Neural cell (in vitro differentiated cells): Measurements from ENCODE around the gene SEBOX. TPM values are rescaled to one million over a fixed set of nuclear protein-coding genes. Genes with fewer than 3 reads are reported as not detected.

Source experiments
- H2AFZ ChIP-seq: fragments of 200-600, 300-800 bp; sonication (generic), shearing (Covaris generic); 2 replicates; pipeline ENCODE4 v1.6.0; 2014; ENCODE audit warnings: low read depth, mild to moderate bottlenecking, antibody characterized with exemption, low read length, moderate library complexity
- H3F3A ChIP-seq: fragments of 200-600 bp; shearing (Covaris generic); 2 replicates; pipeline ENCODE4 v1.6.1; 2016; ENCODE audit warnings: mild to moderate bottlenecking, moderate library complexity, mixed read lengths, antibody characterized with exemption, low read length; ENCODE audit not compliant: insufficient read depth, poor library complexity, severe bottlenecking
- H3K27ac ChIP-seq: fragments of 200-600, 300-800 bp; sonication (generic), shearing (Covaris generic); 2 replicates; pipeline ENCODE4 v1.5.1; 2014; ENCODE audit warnings: mild to moderate bottlenecking, low read length, moderate library complexity
- H3K27me3 ChIP-seq: fragments of 300-800, 200-600 bp; sonication (generic), shearing (Covaris generic); 2 replicates; pipeline ENCODE4 v1.6.0; 2014; ENCODE audit warnings: mild to moderate bottlenecking, low read depth, low read length, moderate library complexity; ENCODE audit not compliant: insufficient read depth
- H3K36me3 ChIP-seq: fragments of 300-800, 200-600 bp; sonication (generic), shearing (Covaris generic); 2 replicates; pipeline ENCODE4 v1.5.1; 2014; ENCODE audit warnings: mild to moderate bottlenecking, antibody characterized with exemption, low read length, moderate library complexity; ENCODE audit not compliant: insufficient read depth
- H3K4me2 ChIP-seq: fragments of 300-800, 200-600 bp; sonication (generic), shearing (Covaris generic); 2 replicates; pipeline ENCODE4 v1.6.0; 2014; ENCODE audit warnings: mild to moderate bottlenecking, low read length
- H3K4me3 ChIP-seq: fragments of 300-800, 200-600 bp; sonication (generic), shearing (Covaris generic); 2 replicates; pipeline ENCODE4 v1.5.1; 2014; ENCODE audit warnings: mild to moderate bottlenecking, low read length, moderate library complexity
- H3K79me2 ChIP-seq: fragments of 200-600 bp; shearing (Covaris generic); replicated peaks from 2 replicates; pipeline ENCODE4 v1.6.0; 2014; ENCODE audit warnings: mild to moderate bottlenecking, low read length, moderate library complexity; ENCODE audit not compliant: insufficient read depth
- H3K9ac ChIP-seq: fragments of 300-800, 200-600 bp; sonication (generic), shearing (Covaris generic); 2 replicates; pipeline ENCODE4 v1.6.1; 2016; ENCODE audit warnings: mild to moderate bottlenecking, low read length, mixed read lengths
- H3K9me2 ChIP-seq: fragments of 200-600 bp; shearing (Covaris generic); 2 replicates; pipeline ENCODE4 v1.6.1; 2016; ENCODE audit warnings: mild to moderate bottlenecking, low read length, mixed read lengths; ENCODE audit not compliant: insufficient read depth
- H3K9me3 ChIP-seq: fragments of 200-600, 300-800 bp; sonication (generic), shearing (Covaris generic); 2 replicates; pipeline ENCODE4 v1.6.1; 2016; ENCODE audit warnings: mild to moderate bottlenecking, mixed run types, low read length, moderate library complexity, mixed read lengths
- H4K20me1 ChIP-seq: fragments of 200-600 bp; shearing (Covaris generic); 2 replicates; pipeline ENCODE4 v1.6.1; 2016; ENCODE audit warnings: mild to moderate bottlenecking, mixed run types; ENCODE audit not compliant: insufficient read depth
- CTCF ChIP-seq: fragments of 450-650 bp; IDR thresholded peaks from 2 replicates; pipeline ENCODE4 v1.5.1; 2014; ENCODE audit warnings: antibody characterized with exemption, mild to moderate bottlenecking, moderate library complexity; ENCODE audit not compliant: poor library complexity, severe bottlenecking
- EP300 ChIP-seq: fragments of 450-650 bp; conservative IDR thresholded peaks from 2 replicates; pipeline ENCODE4 v1.6.1; 2014; ENCODE audit warnings: antibody characterized with exemption, mild to moderate bottlenecking, moderate library complexity; ENCODE audit not compliant: poor library complexity, severe bottlenecking
- EZH2 ChIP-seq: fragments of 200-600, 300-800 bp; shearing (Covaris generic), sonication (generic); IDR thresholded peaks from 2 replicates; pipeline ENCODE4 v1.6.1; 2014; ENCODE audit warnings: antibody characterized with exemption, low read length, borderline replicate concordance, mild to moderate bottlenecking; ENCODE audit not compliant: insufficient read depth, poor library complexity, severe bottlenecking
- MXI1 ChIP-seq: fragments of 450-650 bp; conservative IDR thresholded peaks from 2 replicates; pipeline ENCODE4 v1.6.1; 2014; ENCODE audit warnings: antibody characterized with exemption, mild to moderate bottlenecking; ENCODE audit not compliant: poor library complexity, severe bottlenecking
- POLR2AphosphoS5 ChIP-seq: IDR thresholded peaks from 2 replicates; pipeline ENCODE4 v1.6.1; 2012
- RAD21 ChIP-seq: fragments of 450-650 bp; conservative IDR thresholded peaks from 2 replicates; pipeline ENCODE4 v1.6.1; 2014; ENCODE audit warnings: antibody characterized with exemption, mild to moderate bottlenecking, moderate library complexity
- REST ChIP-seq: IDR thresholded peaks from 2 replicates; pipeline ENCODE4 v1.6.1; 2012; ENCODE audit warnings: borderline replicate concordance
- SMC3 ChIP-seq: fragments of 450-650 bp; conservative IDR thresholded peaks from 2 replicates; pipeline ENCODE4 v1.6.1; 2014; ENCODE audit warnings: antibody characterized with exemption, mild to moderate bottlenecking, moderate library complexity; ENCODE audit not compliant: poor library complexity
- TAF1 ChIP-seq: IDR thresholded peaks from 2 replicates; pipeline ENCODE4 v1.6.1; 2012; ENCODE audit warnings: low read depth
- polyA plus RNA-seq: library from polyadenylated mRNA; depleted of rRNA; stranded (reverse); fragments of >200 nt; gene quantifications from 2 replicates; pipeline ENCODE4 v1.2.3, GENCODE V29; 2014

SEBOX gene
- polyA plus RNA-seq, 1 donor from 2014 or later: not detected

GRCh38 chr17:28392491-28392890 lies 27.5 kb upstream of the SEBOX start (continued):
- TF ChIP-seq MXI1: no peak
- TF ChIP-seq POLR2AphosphoS5: no peak
- TF ChIP-seq SMC3: no peak
- TF ChIP-seq EZH2: no peak

GRCh38 chr17:28391401-28391800 lies 26.4 kb upstream of the SEBOX start:
- Histone ChIP-seq H2AFZ (no peak overlapping the region), H3K36me3 (peaks cover 5% of the 10 kb centered on the region), H4K20me1 (no peaks in the 10 kb centered on the region), H3K9me3 (no peaks in the 10 kb centered on the region), H3K27ac (no peak overlapping the region), H3F3A (no peaks in the 10 kb centered on the region), H3K27me3 (no peaks in the 10 kb centered on the region), H3K4me2 (no peak overlapping the region), H3K9ac (no peak overlapping the region), H3K4me3 (no peak overlapping the region), H3K79me2 (no peaks in the 10 kb centered on the region), H3K9me2 (no peaks in the 10 kb centered on the region)
- TF ChIP-seq CTCF: no peak
- no peak for TF ChIP-seq EZH2
- TF ChIP-seq TAF1: no peak
- TF ChIP-seq POLR2AphosphoS5: no peak
- TF ChIP-seq REST: no peak
- TF ChIP-seq EP300: no peak
- TF ChIP-seq SMC3: no peak
- no peak for TF ChIP-seq RAD21
- no peak for TF ChIP-seq MXI1

- H3K9me2 ChIP-seq: no peaks in the 10 kb centered on the region
- no peak overlapping the region for H3K9ac ChIP-seq
- no peak overlapping the region for H2AFZ ChIP-seq
- no peaks in the 10 kb centered on the region for H4K20me1 ChIP-seq
- no peak overlapping the region for H3K4me2 ChIP-seq
- no peaks in the 10 kb centered on the region for H3K9me3 ChIP-seq
- no peak overlapping the region for H3K4me3 ChIP-seq
- no peaks in the 10 kb centered on the region for H3K79me2 ChIP-seq
- H3K27me3 ChIP-seq: no peaks in the 10 kb centered on the region
- H3F3A ChIP-seq: no peaks in the 10 kb centered on the region
- TF ChIP-seq TAF1: no peak
- no peak for TF ChIP-seq MXI1
- no peak for TF ChIP-seq EZH2
- TF ChIP-seq SMC3: no peak
- peaks cover 5% of the 10 kb centered on the region for H3K36me3 ChIP-seq
- H3K27ac ChIP-seq: no peak overlapping the region
Measured at GRCh38 chr17:28390984-28391383, 26.0 kb upstream of the SEBOX start.
